IPS-NIHi7 (cell line): ENCODE results near the gene ADAMTS14.

Experiments used
- DNase-seq: peaks from one replicate; pipeline ENCODE4 v3.0.0; 2012; ENCODE audit warnings: mixed read lengths; ENCODE audit errors: extremely low spot score

ADAMTS14 gene

GRCh38 chr10:70772627-70773026 lies 100.3 kb downstream of the ADAMTS14 start:
- DNase-seq = peak; percentile 10

- no peak for DNase-seq
Observed at GRCh38 chr10:70773461-70773860, 101.2 kb downstream of the ADAMTS14 start.

GRCh38 chr10:70773965-70774809 lies 101.9 kb downstream of the ADAMTS14 start:
- peak; percentile 25 for DNase-seq

GRCh38 chr10:70774810-70775678 lies 102.7 kb downstream of the ADAMTS14 start:
- DNase-seq = peak; percentile 12

GRCh38 chr10:70775679-70776454 lies 103.6 kb downstream of the ADAMTS14 start:
- DNase-seq = peak; percentile 10

- no peak for DNase-seq
Observed at GRCh38 chr10:70776455-70777005, 104.2 kb downstream of the ADAMTS14 start.

- peak; percentile 15 for DNase-seq
Observed at GRCh38 chr10:70777063-70777875, 105.0 kb downstream of the ADAMTS14 start.

- DNase-seq = peak; percentile 25
Observed at GRCh38 chr10:70778267-70778924, 106.1 kb downstream of the ADAMTS14 start.

- DNase-seq = no peak
Observed at GRCh38 chr10:70779088-70779487, 106.8 kb downstream of the ADAMTS14 start.

- DNase-seq = no peak
Observed at GRCh38 chr10:70779511-70780369, 107.4 kb downstream of the ADAMTS14 start.

GRCh38 chr10:70780370-70780760 lies 108.1 kb downstream of the ADAMTS14 start:
- no peak for DNase-seq

GRCh38 chr10:70780772-70781171 lies 108.5 kb downstream of the ADAMTS14 start:
- DNase-seq = no peak

- no peak for DNase-seq
Observed at GRCh38 chr10:70781461-70782051, 109.2 kb downstream of the ADAMTS14 start.

GRCh38 chr10:70782086-70782745 lies 109.9 kb downstream of the ADAMTS14 start:
- no peak for DNase-seq

GRCh38 chr10:70782746-70783680 lies 110.7 kb downstream of the ADAMTS14 start:
- no peak for DNase-seq

- no peak for DNase-seq
Observed at GRCh38 chr10:70784016-70784415, 111.7 kb downstream of the ADAMTS14 start.

- DNase-seq = peak; percentile 20
Observed at GRCh38 chr10:70784471-70784870, 112.2 kb downstream of the ADAMTS14 start.
